ENCODE measurements around the gene REX1BD.

REX1BD gene

DNA sequence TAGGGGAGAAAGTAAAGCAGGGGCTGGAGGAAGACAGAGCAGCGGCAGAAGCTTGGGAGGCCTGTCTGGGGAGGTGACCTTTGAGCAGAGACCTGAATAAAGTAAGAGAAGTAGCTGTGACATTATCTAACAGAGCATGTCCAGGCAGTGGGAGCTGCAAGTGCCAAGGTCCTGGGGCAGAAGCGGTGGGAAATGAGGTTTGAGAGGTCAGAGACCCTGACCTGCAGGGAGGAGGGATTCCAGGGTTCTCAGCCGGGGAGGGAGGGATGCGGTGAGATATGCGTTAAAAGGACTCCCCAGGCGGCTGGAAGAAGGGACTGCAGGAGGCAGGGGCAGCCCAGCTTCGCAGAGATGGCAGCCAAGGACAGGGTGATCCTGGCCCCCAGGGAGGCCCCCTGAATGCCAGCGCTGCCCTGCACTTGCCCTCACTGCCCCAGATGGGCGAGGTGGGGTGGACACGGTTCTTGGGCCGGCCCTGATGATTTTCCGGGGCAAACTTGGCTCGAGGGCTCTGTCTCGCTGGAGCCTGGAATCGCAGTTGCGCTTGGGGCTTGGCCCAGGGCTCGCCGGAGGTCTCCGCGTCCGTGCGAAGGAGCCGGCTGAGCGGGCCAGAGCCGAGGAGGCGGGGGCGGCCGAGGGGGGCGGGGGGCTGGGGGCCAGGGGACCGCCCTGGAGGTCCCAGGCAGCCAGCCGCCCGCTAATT, 14.8 kb downstream of the REX1BD start:
- DNase-seq (ENCODE audit: low read depth, low spot score): no peak

DNA sequence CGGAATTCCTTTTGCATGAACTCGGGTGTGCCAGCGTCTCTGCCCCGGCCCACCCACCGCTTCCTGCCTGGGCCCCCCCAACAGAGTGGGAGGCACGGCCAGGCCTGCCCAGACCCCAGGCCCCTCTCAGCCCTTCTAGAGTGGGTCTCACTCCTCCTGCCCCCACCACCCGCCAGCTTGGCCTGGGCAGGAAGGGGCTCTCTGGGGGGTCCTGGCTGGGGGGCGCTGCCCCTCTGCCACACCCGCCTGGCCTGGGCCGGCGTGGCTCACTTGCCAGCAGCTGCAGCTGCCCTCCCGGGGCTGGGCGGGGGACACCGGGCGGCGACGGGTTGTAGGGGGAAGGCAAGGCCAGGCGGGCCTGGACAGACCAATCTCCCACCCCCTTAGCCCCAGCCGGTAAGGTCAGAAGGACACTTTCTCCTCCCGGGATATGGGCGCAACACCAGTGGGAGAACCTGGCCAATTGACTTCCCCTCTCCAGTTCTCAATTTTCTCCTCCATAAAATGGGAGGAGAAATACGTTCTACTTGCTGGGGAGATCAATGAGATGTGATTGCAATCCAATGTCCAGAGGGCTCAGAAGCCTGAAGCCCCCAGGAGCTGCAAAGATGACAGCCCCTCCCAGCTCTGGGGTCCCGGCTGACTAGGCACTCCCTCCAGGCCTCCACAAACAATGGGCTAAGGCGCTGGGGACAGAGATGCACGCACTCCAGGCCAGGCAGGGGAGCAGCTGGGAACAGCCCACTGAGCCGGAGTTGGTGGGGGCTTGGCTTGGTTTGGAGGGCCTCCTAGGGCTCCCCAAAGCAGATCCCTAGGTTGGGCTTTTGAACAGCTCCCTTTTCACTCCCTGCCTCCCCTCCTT, 15.6 kb downstream of the REX1BD start:
- no peak overlapping the region for H3K27ac ChIP-seq (ENCODE audit: low read length)
- H3K36me3 ChIP-seq (ENCODE audit: control insufficient read depth, insufficient read depth, low read length): no peaks in the 10 kb centered on the region; the same call in 1 of the 2 replicates
- peaks cover 59% of the 10 kb centered on the region for H3K27me3 ChIP-seq (ENCODE audit: control insufficient read depth, insufficient read depth, low read length)
- peaks cover 5% of the 10 kb centered on the region for H3K4me1 ChIP-seq (ENCODE audit: control insufficient read depth, insufficient read depth, low read length)
- no peak for DNase-seq (ENCODE audit: low read depth, low spot score)
- no peaks in the 10 kb centered on the region for H3K9me3 ChIP-seq (ENCODE audit: control insufficient read depth, insufficient read depth, low read length)
- WGBS (ENCODE audit: insufficient coverage, insufficient read length): no CpG with 5 or more reads among the region's 26 CpGs
- peak overlapping the region; percentile 12; the same call in 1 of the 2 replicates for H3K4me3 ChIP-seq (ENCODE audit: low read length)

More for the DNA sequence above, 14.8 kb downstream of the REX1BD start:
- H3K36me3 ChIP-seq (ENCODE audit: control insufficient read depth, insufficient read depth, low read length): no peaks in the 10 kb centered on the region; the same call in 1 of the 2 replicates
- H3K27me3 ChIP-seq (ENCODE audit: control insufficient read depth, insufficient read depth, low read length): peaks cover 52% of the 10 kb centered on the region
- H3K4me3 ChIP-seq (ENCODE audit: low read length): peak overlapping the region; percentile 18; the same call in 1 of the 2 replicates
- peaks cover 7% of the 10 kb centered on the region for H3K4me1 ChIP-seq (ENCODE audit: control insufficient read depth, insufficient read depth, low read length)
- WGBS (ENCODE audit: insufficient coverage, insufficient read length): no CpG with 5 or more reads among the region's 32 CpGs
- H3K27ac ChIP-seq (ENCODE audit: low read length): no peak overlapping the region
- H3K9me3 ChIP-seq (ENCODE audit: control insufficient read depth, insufficient read depth, low read length): no peaks in the 10 kb centered on the region

DNA sequence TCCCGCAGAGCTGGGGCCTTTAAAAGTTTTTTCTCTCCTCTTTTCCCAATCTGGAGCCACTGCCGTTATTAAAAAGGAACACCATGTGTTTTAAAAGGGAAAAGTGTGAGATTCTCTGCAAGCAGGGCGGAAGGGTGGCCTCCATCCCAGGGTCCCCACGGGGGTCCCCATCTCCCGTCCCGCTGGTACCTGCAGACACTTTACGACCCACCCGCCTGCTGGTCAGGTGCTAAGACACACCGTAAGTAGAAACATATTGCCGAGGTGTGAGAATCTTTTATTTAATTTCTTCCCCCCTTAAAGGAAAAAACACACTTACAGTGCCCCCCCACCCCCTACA, 16.2 kb downstream of the REX1BD start:
- Histone ChIP-seq H3K4me3 (ENCODE audit: low read length) (no peak overlapping the region), H3K27me3 (ENCODE audit: control insufficient read depth, insufficient read depth, low read length) (peaks cover 65% of the 10 kb centered on the region), H3K27ac (ENCODE audit: low read length) (no peak overlapping the region), H3K36me3 (ENCODE audit: control insufficient read depth, insufficient read depth, low read length) (no peaks in the 10 kb centered on the region; the same call in 1 of the 2 replicates), H3K9me3 (ENCODE audit: control insufficient read depth, insufficient read depth, low read length) (no peaks in the 10 kb centered on the region), H3K4me1 (ENCODE audit: control insufficient read depth, insufficient read depth, low read length) (peaks cover 5% of the 10 kb centered on the region)
- WGBS (ENCODE audit: insufficient coverage, insufficient read length): no CpG with 5 or more reads among the region's 10 CpGs
- DNase-seq (ENCODE audit: low read depth, low spot score): no peak

DNA sequence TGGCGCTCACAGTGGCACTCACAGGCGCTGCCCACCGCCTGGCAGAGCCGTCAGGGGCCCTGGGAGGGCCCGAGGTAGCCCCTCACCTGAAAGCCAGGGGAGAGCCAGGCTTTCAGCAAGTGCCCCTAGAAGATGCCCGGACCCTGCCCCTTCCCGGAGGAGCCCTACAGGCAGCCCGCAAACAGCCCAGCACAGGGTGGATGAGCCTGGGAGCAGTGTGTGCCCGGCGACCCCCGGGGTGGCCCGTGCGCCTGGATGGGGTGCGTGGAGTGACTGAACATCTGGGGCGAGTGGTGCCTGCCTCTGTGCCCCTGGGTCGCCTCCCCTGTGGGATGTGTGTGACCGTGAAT, 16.6 kb downstream of the REX1BD start:
- H3K27me3 ChIP-seq (ENCODE audit: control insufficient read depth, insufficient read depth, low read length): peaks cover 69% of the 10 kb centered on the region

DNA sequence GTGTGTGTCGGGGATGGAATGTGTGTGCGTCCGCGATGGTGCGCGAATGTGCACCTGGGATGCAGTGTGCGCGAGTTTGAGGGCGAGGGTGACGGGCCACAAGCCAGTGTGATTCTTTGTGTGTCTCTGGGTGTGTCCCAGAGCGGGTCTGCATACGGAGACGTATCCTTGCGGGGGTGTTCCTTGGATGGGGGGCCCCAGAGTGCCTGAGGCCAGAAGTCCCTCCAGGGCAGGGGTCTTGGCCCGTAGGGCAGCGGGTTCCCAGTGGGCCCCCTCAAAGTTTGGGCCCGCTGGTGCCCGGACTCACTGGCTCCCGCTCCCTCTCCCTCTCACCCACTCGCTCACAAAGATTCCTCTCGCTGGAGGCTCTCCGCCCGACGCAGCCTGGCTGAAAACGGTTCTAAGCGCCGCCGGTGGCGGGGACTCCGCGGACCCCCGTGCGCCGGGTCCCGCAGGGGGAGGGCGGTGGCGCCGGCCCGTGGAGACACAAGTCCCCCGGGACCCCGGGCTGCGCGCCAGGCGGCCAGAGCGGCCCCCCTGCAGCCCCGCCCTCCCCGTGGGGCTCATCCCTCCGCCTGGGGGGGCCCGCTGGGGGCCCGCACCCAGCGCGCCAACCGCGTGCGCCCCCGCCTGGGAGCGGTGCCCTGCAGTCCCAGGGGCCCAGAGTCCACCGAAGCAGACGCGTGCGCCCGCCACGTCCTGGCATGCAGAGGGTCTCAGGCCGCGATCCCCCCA, 17.1 kb downstream of the REX1BD start:
- peaks cover 73% of the 10 kb centered on the region for H3K27me3 ChIP-seq (ENCODE audit: control insufficient read depth, insufficient read depth, low read length)

More for the DNA sequence above, 16.6 kb downstream of the REX1BD start:
- H3K9me3 ChIP-seq (ENCODE audit: control insufficient read depth, insufficient read depth, low read length): no peaks in the 10 kb centered on the region
- no peak for DNase-seq (ENCODE audit: low read depth, low spot score)
- no peak overlapping the region for H3K4me3 ChIP-seq (ENCODE audit: low read length)
- H3K36me3 ChIP-seq (ENCODE audit: control insufficient read depth, insufficient read depth, low read length): no peaks in the 10 kb centered on the region; the same call in 1 of the 2 replicates
- H3K27ac ChIP-seq (ENCODE audit: low read length): no peak overlapping the region
- WGBS (ENCODE audit: insufficient coverage, insufficient read length): no CpG with 5 or more reads among the region's 17 CpGs
- H3K4me1 ChIP-seq (ENCODE audit: control insufficient read depth, insufficient read depth, low read length): peaks cover 8% of the 10 kb centered on the region

DNA sequence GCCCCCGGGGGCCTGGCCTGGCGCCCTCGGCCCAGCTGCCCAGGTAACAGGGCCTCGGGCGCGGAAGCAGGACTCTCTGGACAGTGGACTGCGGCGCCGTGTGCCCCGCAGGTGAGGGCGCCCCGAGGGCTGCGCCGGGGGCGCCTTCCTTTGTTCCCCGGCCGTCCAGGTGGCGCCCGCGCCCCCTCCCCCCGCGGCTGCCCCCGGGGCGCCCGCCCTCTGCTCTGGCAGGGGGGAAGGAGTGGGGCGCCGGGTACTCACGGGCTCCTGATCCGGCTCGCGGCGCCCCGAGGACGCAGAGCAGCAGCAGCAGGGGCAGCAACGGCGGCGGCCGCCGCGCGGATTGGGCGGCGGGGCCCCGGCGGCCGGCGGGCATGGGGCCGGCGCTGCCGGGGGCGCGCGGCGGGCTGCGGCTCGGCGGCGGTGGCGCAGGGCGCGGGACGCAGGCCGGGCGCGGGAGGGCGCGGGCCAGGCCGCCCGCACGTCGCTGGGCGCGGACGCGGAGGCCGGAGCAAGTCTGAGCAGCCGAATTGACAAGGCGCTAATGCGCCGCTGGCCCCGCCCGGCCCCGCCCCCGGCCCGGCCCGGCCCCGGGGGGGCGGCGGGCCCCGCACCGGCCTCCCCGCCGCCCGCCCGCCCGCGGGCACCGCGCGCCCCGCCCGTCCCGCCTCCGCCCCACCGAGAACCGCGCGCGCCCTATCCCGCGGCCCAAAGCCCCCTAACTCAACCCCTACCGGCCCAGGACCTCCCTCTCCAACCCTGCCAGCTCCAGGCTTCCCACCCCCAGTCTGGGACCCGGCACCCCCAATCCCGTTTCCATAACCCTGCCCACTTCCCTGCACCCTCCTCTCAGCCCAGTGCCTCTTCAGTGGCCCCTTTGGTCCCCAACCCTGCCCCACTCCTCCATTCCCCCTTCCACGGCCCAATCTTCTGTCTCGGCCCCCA, 18.0 kb downstream of the REX1BD start, which contains the start of gene CRLF1:
TSS of gene CRLF1 (minus strand) at position 519 of the 945 bp plus-strand sequence. CDS start at position 376, 143 bp downstream.
- WGBS (ENCODE audit: insufficient coverage, insufficient read length): no CpG with 5 or more reads among the region's 116 CpGs
- no peaks in the 10 kb centered on the region; the same call in 1 of the 2 replicates for H3K36me3 ChIP-seq (ENCODE audit: control insufficient read depth, insufficient read depth, low read length)
- DNase-seq (ENCODE audit: low read depth, low spot score): no peak
- no peak within 1 kb of the TSS for H3K27ac ChIP-seq (ENCODE audit: low read length)
- peaks cover 78% of the 10 kb centered on the region for H3K27me3 ChIP-seq (ENCODE audit: control insufficient read depth, insufficient read depth, low read length)
- no peaks in the 10 kb centered on the region for H3K9me3 ChIP-seq (ENCODE audit: control insufficient read depth, insufficient read depth, low read length)
- peaks cover 15% of the 10 kb centered on the region for H3K4me1 ChIP-seq (ENCODE audit: control insufficient read depth, insufficient read depth, low read length)
- H3K4me3 ChIP-seq (ENCODE audit: low read length): peak within 1 kb of the TSS; percentile 18; the same call in 1 of the 2 replicates

More for the DNA sequence above, 17.1 kb downstream of the REX1BD start:
- Histone ChIP-seq H3K9me3 (ENCODE audit: control insufficient read depth, insufficient read depth, low read length) (no peaks in the 10 kb centered on the region), H3K36me3 (ENCODE audit: control insufficient read depth, insufficient read depth, low read length) (no peaks in the 10 kb centered on the region; the same call in 1 of the 2 replicates), H3K27ac (ENCODE audit: low read length) (no peak overlapping the region), H3K4me1 (ENCODE audit: control insufficient read depth, insufficient read depth, low read length) (peaks cover 12% of the 10 kb centered on the region), H3K4me3 (ENCODE audit: low read length) (peak overlapping the region; percentile 18; the same call in 1 of the 2 replicates)
- WGBS (ENCODE audit: insufficient coverage, insufficient read length): no CpG with 5 or more reads among the region's 65 CpGs
- no peak for DNase-seq (ENCODE audit: low read depth, low spot score)

DNA sequence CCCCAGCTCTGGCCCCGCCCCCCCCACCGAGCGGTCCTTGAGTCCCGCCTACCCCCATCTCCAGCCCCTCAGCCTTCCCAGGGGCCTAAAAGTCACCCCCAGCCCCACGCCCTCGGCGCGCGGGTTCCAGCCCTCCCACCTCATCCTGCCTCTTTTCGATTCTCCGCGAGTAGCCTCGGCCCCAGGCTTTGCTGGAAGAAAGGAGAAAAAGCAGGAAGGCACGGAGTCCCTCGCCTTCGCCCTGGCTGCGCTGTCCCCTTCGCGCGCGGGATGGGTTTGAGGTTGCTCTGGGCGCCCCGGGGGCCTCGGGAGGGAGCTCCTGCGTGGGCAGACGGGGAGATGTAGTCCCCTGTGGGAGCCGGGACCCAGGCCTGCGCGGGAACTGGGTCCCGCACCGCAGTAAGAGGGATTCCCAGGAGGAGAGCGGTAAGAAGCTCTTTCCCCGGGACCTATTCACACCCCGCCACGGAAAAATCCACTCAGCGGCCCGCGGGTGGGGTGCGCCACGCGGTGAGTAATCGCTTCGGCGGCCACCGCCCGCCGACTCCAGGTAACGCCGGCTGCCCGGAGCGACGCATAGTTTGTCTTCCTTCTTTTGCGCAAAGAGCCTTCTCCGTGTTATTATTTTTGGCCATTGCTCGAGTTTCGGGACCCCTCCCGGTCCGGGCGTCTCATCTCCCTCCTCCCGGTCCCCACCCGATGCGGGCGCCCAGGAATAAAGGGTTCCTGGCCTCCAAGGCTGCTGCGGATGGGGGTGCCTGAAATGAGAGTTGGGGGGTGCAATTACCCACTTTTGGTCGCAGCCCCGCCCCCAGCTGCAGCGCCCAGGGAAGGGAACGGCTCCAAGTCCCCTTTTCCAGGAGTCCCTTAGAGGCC, 18.9 kb downstream of the REX1BD start:
- Histone ChIP-seq H3K4me3 (ENCODE audit: low read length) (peak overlapping the region; percentile 4; the same call in 1 of the 2 replicates), H3K27me3 (ENCODE audit: control insufficient read depth, insufficient read depth, low read length) (peaks cover 81% of the 10 kb centered on the region), H3K4me1 (ENCODE audit: control insufficient read depth, insufficient read depth, low read length) (peaks cover 15% of the 10 kb centered on the region), H3K9me3 (ENCODE audit: control insufficient read depth, insufficient read depth, low read length) (no peaks in the 10 kb centered on the region), H3K36me3 (ENCODE audit: control insufficient read depth, insufficient read depth, low read length) (no peaks in the 10 kb centered on the region; the same call in 1 of the 2 replicates), H3K27ac (ENCODE audit: low read length) (no peak overlapping the region)
- no peak for DNase-seq (ENCODE audit: low read depth, low spot score)
- WGBS (ENCODE audit: insufficient coverage, insufficient read length): no CpG with 5 or more reads among the region's 68 CpGs

DNA sequence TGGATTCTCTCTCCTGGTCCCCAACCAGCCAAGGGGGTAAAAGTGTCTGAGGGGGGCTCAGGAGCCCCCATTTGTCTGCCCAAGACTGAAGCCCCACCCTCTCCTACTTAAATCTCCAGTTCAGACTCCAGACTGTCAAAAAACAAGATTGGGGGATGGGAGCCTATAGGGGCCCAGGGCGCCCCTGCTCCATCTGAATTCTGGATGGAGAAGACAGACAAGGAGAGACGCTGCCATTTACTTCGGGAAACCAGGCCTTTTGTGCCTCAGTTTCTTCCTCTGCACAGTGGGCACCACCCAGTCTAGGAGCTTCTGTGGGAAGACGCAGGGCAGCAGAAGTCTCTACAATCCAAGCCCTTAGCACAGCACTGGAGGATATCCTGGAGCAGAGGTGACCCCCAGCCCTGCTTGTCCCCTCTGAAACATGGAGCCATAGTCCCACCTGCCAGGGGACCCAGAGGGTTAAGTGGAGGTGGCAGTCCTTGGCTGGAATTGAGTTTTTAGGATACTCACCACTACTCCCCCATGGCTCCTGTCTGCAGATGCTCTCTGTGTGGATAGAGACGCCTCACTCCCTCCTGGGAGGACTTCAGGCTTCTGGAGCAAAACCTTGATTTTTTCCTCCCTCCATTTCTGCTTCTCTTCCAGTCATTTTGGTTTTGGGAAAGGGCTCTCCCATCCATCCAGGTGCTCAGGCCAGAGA, 19.7 kb downstream of the REX1BD start:
- H3K36me3 ChIP-seq (ENCODE audit: control insufficient read depth, insufficient read depth, low read length): no peaks in the 10 kb centered on the region; the same call in 1 of the 2 replicates
- H3K4me3 ChIP-seq (ENCODE audit: low read length): no peak overlapping the region
- peaks cover 16% of the 10 kb centered on the region for H3K4me1 ChIP-seq (ENCODE audit: control insufficient read depth, insufficient read depth, low read length)
- DNase-seq (ENCODE audit: low read depth, low spot score): no peak
- no peaks in the 10 kb centered on the region for H3K9me3 ChIP-seq (ENCODE audit: control insufficient read depth, insufficient read depth, low read length)
- H3K27ac ChIP-seq (ENCODE audit: low read length): no peak overlapping the region
- H3K27me3 ChIP-seq (ENCODE audit: control insufficient read depth, insufficient read depth, low read length): peaks cover 82% of the 10 kb centered on the region
- no CpG with 5 or more reads among the region's 5 CpGs for WGBS (ENCODE audit: insufficient coverage, insufficient read length)

All from iPS DF 6.9 (cell line).